Large intestine (tissue), 3 donors: ENCODE measurements around the gene NUDT7. TPM values are rescaled to one million over a fixed set of nuclear protein-coding genes. Genes with fewer than 3 reads are reported as not detected.
A peak's percentile ranks its signal among the peaks of the same experiment; 100 is the strongest.

Source experiments
- DNase-seq, 2 donors: peaks; one replicate each; pipeline versions ENCODE4 v3.0.0 to v3.0.0-alpha.2; 2013
- H3K27ac ChIP-seq: one replicate; pipeline ENCODE4 v1.5.1; 2013; ENCODE audit warnings: low read length
- H3K27me3 ChIP-seq: 2 replicates; pipeline ENCODE4 v1.6.1; 2013; ENCODE audit warnings: low read length; ENCODE audit not compliant: control insufficient read depth, insufficient read depth
- H3K36me3 ChIP-seq: 2 replicates; pipeline ENCODE4 v1.6.1; 2013; ENCODE audit warnings: low read length; ENCODE audit not compliant: control insufficient read depth, insufficient read depth
- H3K4me1 ChIP-seq: one replicate; pipeline ENCODE4 v1.6.1; 2013; ENCODE audit warnings: low read length; ENCODE audit not compliant: control insufficient read depth, insufficient read depth
- H3K4me3 ChIP-seq: one replicate; pipeline ENCODE4 v1.5.1; 2013; ENCODE audit warnings: low read length
- H3K9me3 ChIP-seq: one replicate; pipeline ENCODE4 v1.6.1; 2013; ENCODE audit warnings: mild to moderate bottlenecking, low read depth, low read length, moderate library complexity; ENCODE audit not compliant: control insufficient read depth
- WGBS: methylation state at CpG from one replicate; pipeline ENCODE4 v1.1.5; 2013; ENCODE audit warnings: low lambda C conversion rate; ENCODE audit not compliant: insufficient coverage; 5-methylcytosine and 5-hydroxymethylcytosine counted together
- polyA plus RNA-seq: library from polyadenylated mRNA; unstranded; fragments of 120-200 nt; gene quantifications from one replicate; pipeline ENCODE4 v1.2.1, GENCODE V29; 2013

Gene NUDT7
- polyA plus RNA-seq, 1 donor: 14.2 TPM

- H3K36me3 ChIP-seq: no peaks in the 10 kb centered on the region
- 82% methylated on average over 2 of the region's 4 CpGs for WGBS
- no peak for DNase-seq
- H3K27me3 ChIP-seq: no peaks in the 10 kb centered on the region
- no peak overlapping the region for H3K27ac ChIP-seq
- H3K4me1 ChIP-seq: no peaks in the 10 kb centered on the region
- H3K4me3 ChIP-seq: no peak overlapping the region
- no peaks in the 10 kb centered on the region for H3K9me3 ChIP-seq
These were observed 38.2 kb upstream of the NUDT7 start for GRCh38 chr16:77684181-77684526.

DNA sequence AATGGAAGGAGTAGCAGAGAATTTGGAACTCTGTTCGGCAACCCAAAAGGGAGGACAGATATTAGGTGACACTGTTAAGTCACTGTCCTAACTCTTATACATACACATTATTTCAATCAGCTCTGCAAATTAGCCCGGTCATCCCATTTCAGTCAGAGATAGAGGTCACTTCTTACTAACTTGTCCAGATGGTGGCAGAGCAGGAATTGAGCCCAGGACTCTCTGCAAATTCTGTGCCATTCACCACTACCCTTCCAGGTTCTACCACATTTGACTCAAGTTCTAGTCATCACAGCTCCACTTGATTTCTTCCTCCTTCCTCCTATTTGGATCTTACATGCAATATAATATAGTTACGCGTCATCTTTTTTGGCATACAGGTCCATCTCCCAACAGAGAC, 35.9 kb upstream of the NUDT7 start:
- H3K27me3 ChIP-seq: no peaks in the 10 kb centered on the region
- no peak overlapping the region for H3K27ac ChIP-seq
- H3K36me3 ChIP-seq: no peaks in the 10 kb centered on the region
- no peaks in the 10 kb centered on the region for H3K4me1 ChIP-seq
- H3K9me3 ChIP-seq: no peaks in the 10 kb centered on the region
- DNase-seq: no peak
- no CpG with 5 or more reads among the region's 4 CpGs for WGBS
- no peak overlapping the region for H3K4me3 ChIP-seq

DNA sequence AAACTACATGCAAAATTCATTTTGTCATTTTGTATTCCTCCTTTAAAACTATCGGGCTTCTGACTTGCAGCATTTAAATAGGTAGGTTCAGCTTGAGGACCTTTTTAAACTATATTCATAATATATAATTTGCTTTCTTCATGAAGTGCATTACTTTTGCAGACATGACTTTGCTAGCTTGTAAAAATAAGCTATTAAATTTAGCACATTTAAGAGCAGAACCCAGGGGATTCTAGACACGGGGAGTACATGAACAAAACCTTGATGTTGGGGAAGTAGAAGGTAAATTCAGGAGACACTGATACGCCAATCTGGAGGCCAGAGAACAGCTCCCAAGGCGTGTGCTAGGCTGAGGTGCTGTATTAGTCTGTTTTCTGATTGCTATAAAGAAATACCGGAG, 32.3 kb upstream of the NUDT7 start:
- no peak for DNase-seq
- H3K27me3 ChIP-seq: no peaks in the 10 kb centered on the region
- H3K4me3 ChIP-seq: no peak overlapping the region
- H3K36me3 ChIP-seq: no peaks in the 10 kb centered on the region
- H3K27ac ChIP-seq: no peak overlapping the region
- no peaks in the 10 kb centered on the region for H3K9me3 ChIP-seq
- 83% methylated on average over 2 of the region's 5 CpGs for WGBS
- H3K4me1 ChIP-seq: no peaks in the 10 kb centered on the region

- Histone ChIP-seq H3K4me3 (no peak overlapping the region), H3K36me3 (no peaks in the 10 kb centered on the region), H3K27me3 (no peaks in the 10 kb centered on the region), H3K4me1 (no peaks in the 10 kb centered on the region), H3K27ac (no peak overlapping the region), H3K9me3 (no peaks in the 10 kb centered on the region)
- DNase-seq: no peak
- WGBS: no CpG with 5 or more reads among the region's 7 CpGs
These were observed 31.9 kb upstream of the NUDT7 start for GRCh38 chr16:77690416-77690815.

GRCh38 chr16:77692612-77693011, 29.7 kb upstream of the NUDT7 start:
- Histone ChIP-seq H3K27me3 (no peaks in the 10 kb centered on the region), H3K4me1 (no peaks in the 10 kb centered on the region), H3K4me3 (no peak overlapping the region), H3K9me3 (no peaks in the 10 kb centered on the region), H3K36me3 (no peaks in the 10 kb centered on the region), H3K27ac (no peak overlapping the region)
- no peak for DNase-seq
- WGBS: no CpG with 5 or more reads among the region's 1 CpG

GRCh38 chr16:77696149-77696548, 26.2 kb upstream of the NUDT7 start:
- no peak overlapping the region for H3K4me3 ChIP-seq
- H3K4me1 ChIP-seq: no peaks in the 10 kb centered on the region
- DNase-seq: no peak
- no peaks in the 10 kb centered on the region for H3K36me3 ChIP-seq
- H3K27ac ChIP-seq: no peak overlapping the region
- no peaks in the 10 kb centered on the region for H3K27me3 ChIP-seq
- H3K9me3 ChIP-seq: no peaks in the 10 kb centered on the region

DNA sequence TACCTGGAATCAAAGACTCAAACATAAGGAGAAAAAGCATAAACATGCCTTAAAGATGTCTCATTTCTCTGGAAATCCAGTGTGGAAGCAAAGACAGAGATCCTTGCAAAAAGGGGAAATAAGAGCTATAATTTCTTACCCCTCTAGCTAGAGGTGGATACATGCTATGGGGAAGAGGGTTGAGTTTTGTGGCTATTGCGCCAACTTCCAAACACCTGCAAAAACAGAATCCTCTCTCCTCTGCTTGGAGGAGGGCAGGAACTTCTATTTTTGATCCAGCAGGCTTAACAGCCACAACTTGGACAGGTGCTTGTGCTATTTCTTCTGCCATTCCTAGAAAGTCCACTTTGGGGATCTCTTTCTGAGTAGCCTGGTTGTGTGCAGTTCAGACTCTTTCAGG, 21.5 kb upstream of the NUDT7 start:
- H3K27ac ChIP-seq: no peak overlapping the region
- H3K36me3 ChIP-seq: no peaks in the 10 kb centered on the region
- no peaks in the 10 kb centered on the region for H3K9me3 ChIP-seq
- H3K4me1 ChIP-seq: no peaks in the 10 kb centered on the region
- H3K4me3 ChIP-seq: no peak overlapping the region
- DNase-seq: no peak
- H3K27me3 ChIP-seq: no peaks in the 10 kb centered on the region
- WGBS: no CpG with 5 or more reads among the region's 1 CpG

DNA sequence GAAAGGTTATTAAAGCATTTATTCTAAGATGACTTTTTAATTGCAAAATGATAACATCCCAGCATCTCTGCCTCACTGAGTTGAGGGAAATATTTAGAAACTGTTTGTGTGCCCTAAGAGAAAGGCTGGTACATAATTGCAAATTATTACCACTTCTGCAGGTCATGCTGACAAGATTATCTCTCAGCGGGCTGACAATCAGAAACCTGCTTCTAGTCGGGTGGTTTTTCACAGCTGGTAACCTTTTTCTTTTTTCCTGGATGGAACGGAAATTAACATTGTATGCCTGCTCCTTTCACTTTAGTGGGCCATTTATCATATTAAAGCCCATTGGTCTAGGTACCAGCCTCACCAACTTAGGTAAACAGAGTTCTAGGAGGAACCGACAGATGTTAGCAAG, 17.0 kb upstream of the NUDT7 start:
- no peak for DNase-seq
- Histone ChIP-seq H3K27me3 (peaks cover 6% of the 10 kb centered on the region), H3K9me3 (no peaks in the 10 kb centered on the region), H3K4me3 (no peak overlapping the region), H3K4me1 (no peaks in the 10 kb centered on the region), H3K36me3 (no peaks in the 10 kb centered on the region), H3K27ac (no peak overlapping the region)
- 60% methylated on average over 2 of the region's 4 CpGs for WGBS

GRCh38 chr16:77711179-77711578, 11.1 kb upstream of the NUDT7 start:
- no peaks in the 10 kb centered on the region for H3K36me3 ChIP-seq
- no peak overlapping the region for H3K4me3 ChIP-seq
- no peaks in the 10 kb centered on the region for H3K4me1 ChIP-seq
- peaks cover 6% of the 10 kb centered on the region for H3K27me3 ChIP-seq
- no CpG with 5 or more reads among the region's 1 CpG for WGBS
- H3K27ac ChIP-seq: no peak overlapping the region
- H3K9me3 ChIP-seq: no peaks in the 10 kb centered on the region
- DNase-seq: no peak

- H3K9me3 ChIP-seq: no peaks in the 10 kb centered on the region
- no peak overlapping the region for H3K27ac ChIP-seq
- peak in 1 of 2 donors; percentile 25 for DNase-seq
- WGBS: no CpG with 5 or more reads among the region's 5 CpGs
- H3K4me1 ChIP-seq: no peaks in the 10 kb centered on the region
- peaks cover 6% of the 10 kb centered on the region for H3K27me3 ChIP-seq
- no peak overlapping the region for H3K4me3 ChIP-seq
- no peaks in the 10 kb centered on the region for H3K36me3 ChIP-seq
These were observed 10.5 kb upstream of the NUDT7 start for GRCh38 chr16:77711775-77712174.

DNA sequence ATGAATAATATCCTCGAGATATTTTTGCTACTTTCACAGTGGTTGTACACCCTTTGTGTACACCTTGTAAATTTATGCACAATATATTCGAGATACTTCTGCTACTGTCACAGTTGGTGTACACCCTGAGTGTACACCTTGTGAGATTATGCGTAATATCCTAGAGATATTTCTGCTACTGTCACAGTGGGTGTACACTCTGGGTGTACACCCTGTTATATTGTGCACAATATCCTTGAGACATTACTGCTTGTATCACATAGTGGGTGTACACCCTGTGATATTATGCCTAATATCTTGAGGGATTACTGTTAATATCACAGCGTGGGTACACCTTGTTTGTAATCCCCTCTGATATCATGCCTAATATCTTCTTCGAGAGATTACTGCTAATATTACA, 7.2 kb upstream of the NUDT7 start:
- Histone ChIP-seq H3K4me3 (no peak overlapping the region), H3K4me1 (no peaks in the 10 kb centered on the region), H3K9me3 (no peaks in the 10 kb centered on the region), H3K27ac (no peak overlapping the region), H3K27me3 (peaks cover 2% of the 10 kb centered on the region), H3K36me3 (no peaks in the 10 kb centered on the region)
- 100% methylated on average over 2 of the region's 5 CpGs for WGBS
- no peak for DNase-seq
